ENCODE results near the gene SLC39A8. TPM values are rescaled to one million over a fixed set of nuclear protein-coding genes. Genes with fewer than 3 reads are reported as not detected.
A peak's percentile ranks its signal among the peaks of the same experiment; 100 is the strongest.

The SLC39A8 gene
- total RNA-seq, 6 experiments from 2014 or later = 19.4 to 24.7 (median 23.3) TPM

DNA sequence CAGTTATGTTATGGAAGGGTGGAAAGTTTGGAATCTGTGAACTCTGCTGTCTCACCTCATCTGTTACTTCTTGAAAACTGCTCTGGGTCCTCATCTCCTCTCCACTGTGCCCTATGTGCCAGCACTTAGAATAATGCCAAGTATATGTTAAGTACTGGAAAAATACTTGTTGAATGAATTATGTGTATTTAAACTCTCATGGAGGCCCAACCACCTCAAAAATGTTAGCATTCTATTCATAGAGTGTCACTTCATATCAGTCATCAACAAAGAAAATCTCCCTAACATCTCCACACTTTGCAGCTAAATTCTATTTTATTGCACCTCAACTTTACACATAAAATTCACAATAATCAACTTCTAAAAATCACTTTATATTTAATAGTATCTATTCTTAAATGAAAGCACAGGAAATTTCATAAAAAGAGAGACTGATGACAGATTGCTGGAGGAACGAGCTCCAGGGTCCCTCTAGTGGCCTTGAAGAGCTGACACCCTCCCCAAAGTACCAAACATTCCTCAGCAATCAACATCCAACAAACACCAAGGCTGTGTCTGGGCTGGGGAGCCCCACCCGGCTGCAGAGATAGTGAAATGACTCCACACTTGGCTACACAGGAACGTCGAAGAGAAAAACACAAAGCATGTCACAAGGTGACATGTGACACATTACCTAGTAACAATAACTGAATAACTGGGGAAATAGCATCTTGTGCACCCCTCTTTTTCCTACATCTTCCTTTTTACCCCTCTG lies 45.8 kb downstream of the SLC39A8 start:
- intact Hi-C loops (cut with DNase I) = no loop called here
- 19% methylated on average over 4 of the region's 4 CpGs for WGBS (ENCODE audit: insufficient coverage, low coverage, low lambda C conversion rate, missing lambda C conversion rate)
- Histone ChIP-seq H3K4me3 (no peak overlapping the region), H3K27me3 (no peaks in the 10 kb centered on the region), H3K9me3 (no peaks in the 10 kb centered on the region), H3K27ac (no peak overlapping the region), H3K4me1 (peaks cover 0 to 12% (median 3%) of the 10 kb centered on the region in 4 donors), H3K36me3 (no peaks in the 10 kb centered on the region)
- ATAC-seq = peak; percentile 44 to 59 (median 52)
- DNase-seq = no peak
- TF ChIP-seq, protein P1, sequence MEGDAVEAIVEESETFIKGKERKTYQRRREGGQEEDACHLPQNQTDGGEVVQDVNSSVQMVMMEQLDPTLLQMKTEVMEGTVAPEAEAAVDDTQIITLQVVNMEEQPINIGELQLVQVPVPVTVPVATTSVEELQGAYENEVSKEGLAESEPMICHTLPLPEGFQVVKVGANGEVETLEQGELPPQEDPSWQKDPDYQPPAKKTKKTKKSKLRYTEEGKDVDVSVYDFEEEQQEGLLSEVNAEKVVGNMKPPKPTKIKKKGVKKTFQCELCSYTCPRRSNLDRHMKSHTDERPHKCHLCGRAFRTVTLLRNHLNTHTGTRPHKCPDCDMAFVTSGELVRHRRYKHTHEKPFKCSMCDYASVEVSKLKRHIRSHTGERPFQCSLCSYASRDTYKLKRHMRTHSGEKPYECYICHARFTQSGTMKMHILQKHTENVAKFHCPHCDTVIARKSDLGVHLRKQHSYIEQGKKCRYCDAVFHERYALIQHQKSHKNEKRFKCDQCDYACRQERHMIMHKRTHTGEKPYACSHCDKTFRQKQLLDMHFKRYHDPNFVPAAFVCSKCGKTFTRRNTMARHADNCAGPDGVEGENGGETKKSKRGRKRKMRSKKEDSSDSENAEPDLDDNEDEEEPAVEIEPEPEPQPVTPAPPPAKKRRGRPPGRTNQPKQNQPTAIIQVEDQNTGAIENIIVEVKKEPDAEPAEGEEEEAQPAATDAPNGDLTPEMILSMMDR (IDR thresholded peaks at IDR 0.05) = peak; percentile 36 to 67 (median 56)
- no peak for TF ChIP-seq POLR2A (IDR thresholded peaks at IDR 0.05)

DNA sequence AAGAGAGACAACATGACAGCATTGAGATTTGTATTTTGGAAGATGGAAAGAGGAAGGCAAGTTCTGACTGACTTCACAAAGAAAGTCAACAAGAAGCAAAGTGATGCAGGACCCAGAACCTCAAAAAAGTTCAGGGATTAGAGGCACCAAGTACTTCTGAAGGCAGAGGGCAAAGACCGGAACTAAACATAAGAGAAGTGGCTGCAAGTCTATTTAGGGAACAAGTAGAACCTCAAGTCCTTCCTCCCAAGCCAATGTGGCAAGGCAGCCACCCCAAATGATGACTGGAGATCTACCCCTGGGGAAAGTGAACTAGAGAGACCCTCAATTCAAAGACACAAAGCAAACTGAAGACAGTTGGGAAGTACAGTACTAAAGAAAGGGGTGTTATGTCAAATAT lies 46.6 kb downstream of the SLC39A8 start:
- Histone ChIP-seq H3K36me3 (no peaks in the 10 kb centered on the region), H3K4me1 (peaks cover 0 to 12% (median 3%) of the 10 kb centered on the region in 4 donors), H3K4me3 (no peak overlapping the region), H3K27me3 (no peaks in the 10 kb centered on the region), H3K27ac (no peak overlapping the region), H3K9me3 (no peaks in the 10 kb centered on the region)
- DNase-seq (no peak), ATAC-seq (no peak)
- intact Hi-C loops (cut with DNase I) = no loop called here
- WGBS (ENCODE audit: insufficient coverage, low coverage, low lambda C conversion rate, missing lambda C conversion rate) = 70% methylated on average over 1 of the region's 1 CpG
- TF ChIP-seq POLR2A (IDR thresholded peaks at IDR 0.05) = no peak
- TF ChIP-seq, protein P1 (IDR thresholded peaks at IDR 0.05) = no peak

DNA sequence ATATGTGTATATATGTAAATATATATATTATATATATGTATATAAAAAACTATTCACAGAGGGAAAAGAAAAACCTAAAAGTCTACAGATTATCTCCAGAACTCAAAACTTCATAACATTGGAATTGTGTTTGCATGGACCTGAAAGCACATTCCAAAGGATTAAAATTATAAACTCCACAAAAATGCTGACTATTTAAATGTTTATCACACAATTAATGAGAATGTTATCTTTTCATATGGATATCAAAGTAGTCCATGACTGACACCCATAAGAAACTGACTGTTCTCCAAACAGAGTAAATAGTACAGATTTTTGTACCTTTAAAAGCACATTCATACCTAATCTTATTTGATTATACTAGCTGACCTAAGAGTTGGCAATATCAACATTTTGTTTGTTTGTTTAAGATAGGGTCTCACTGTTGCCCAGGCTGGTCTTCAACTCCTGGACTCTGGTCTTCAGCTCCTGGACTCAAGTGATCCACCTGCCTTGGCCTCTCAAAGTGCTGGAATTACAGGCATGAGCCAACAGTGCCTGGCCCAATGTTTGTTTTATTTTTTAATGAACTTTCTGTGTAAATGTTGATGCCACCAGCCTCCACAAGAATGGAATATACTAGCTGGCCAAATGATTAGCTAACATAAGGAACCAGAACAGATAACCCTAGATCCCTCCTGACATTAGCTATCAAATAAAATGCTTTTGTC lies 50.0 kb downstream of the SLC39A8 start:
- ATAC-seq = peak; percentile 94 to 99 (median 96)
- TF ChIP-seq, protein P1 (IDR thresholded peaks at IDR 0.05) = no peak
- TF ChIP-seq POLR2A (IDR thresholded peaks at IDR 0.05) = no peak
- peak; percentile 37 to 81 (median 74) for DNase-seq
- no peaks in the 10 kb centered on the region for H3K9me3 ChIP-seq
- H3K4me3 ChIP-seq = no peak overlapping the region
- peak overlapping the region in 2 of 3 donors; percentile 33 to 68 for H3K27ac ChIP-seq
- H3K36me3 ChIP-seq = no peaks in the 10 kb centered on the region
- peaks cover 0 to 12% (median 3%) of the 10 kb centered on the region in 4 donors for H3K4me1 ChIP-seq
- no peaks in the 10 kb centered on the region for H3K27me3 ChIP-seq
- intact Hi-C loops (cut with DNase I) = no loop called here

DNA sequence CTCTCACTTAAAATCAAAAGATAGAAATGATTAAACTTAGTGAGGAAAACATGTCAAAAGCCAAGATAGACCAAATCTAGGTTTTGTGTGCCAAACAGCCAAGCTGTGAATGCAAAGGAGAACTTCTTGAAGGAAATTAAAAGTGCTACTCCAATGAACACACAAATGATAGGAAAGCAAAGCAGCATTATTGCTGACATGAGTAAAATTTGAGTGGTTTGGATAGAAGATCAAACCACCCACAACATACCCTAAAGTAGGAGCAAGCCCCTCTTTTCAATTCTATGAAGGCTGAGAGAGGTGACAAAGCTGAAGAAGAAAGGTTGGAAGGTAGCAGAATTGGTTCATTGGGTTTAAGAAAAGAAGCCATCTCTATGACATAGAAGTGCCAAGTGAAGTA lies 56.8 kb downstream of the SLC39A8 start:
- Histone ChIP-seq H3K36me3 (no peaks in the 10 kb centered on the region), H3K9me3 (no peaks in the 10 kb centered on the region), H3K4me3 (no peak overlapping the region), H3K27ac (no peak overlapping the region), H3K27me3 (no peaks in the 10 kb centered on the region), H3K4me1 (peaks cover 0 to 2% (median 0%) of the 10 kb centered on the region in 4 donors)
- TF ChIP-seq POLR2A (IDR thresholded peaks at IDR 0.05) = no peak
- TF ChIP-seq, protein P1 (IDR thresholded peaks at IDR 0.05) = no peak
- intact Hi-C loops (cut with DNase I) = no loop called here
- ATAC-seq (no peak), DNase-seq (no peak)

All from right lobe of liver (tissue), 6 donors.